ENCODE measurements around the gene DNAJB6. TPM values are rescaled to one million over a fixed set of nuclear protein-coding genes. Genes with fewer than 3 reads are reported as not detected.

Gene DNAJB6
- total and polyA plus RNA-seq, 2 of the 4 experiments (the other 2 are of a cell fraction): 93.4 to 165 TPM

GRCh38 chr7:157441023-157441399 is 104.2 kb downstream of the DNAJB6 start:
- Histone ChIP-seq H3K9me3 (ENCODE audit: control insufficient read depth, insufficient read depth, low read length) (no peaks in the 10 kb centered on the region), H2BK120ac (ENCODE audit: low read depth, low read length) (no peak overlapping the region), H3K4me2 (ENCODE audit: low read depth, low read length) (no peak overlapping the region), H3K9ac (ENCODE audit: low read depth, low read length) (no peak overlapping the region), H3K4me1 (ENCODE audit: control insufficient read depth, insufficient read depth, low read length) (no peaks in the 10 kb centered on the region), H3K79me1 (ENCODE audit: low read depth in 1 of 2, low read length in 2 of 2) (no peaks in the 10 kb centered on the region), H4K5ac (ENCODE audit: low read depth, low read length) (no peak overlapping the region), H2BK5ac (ENCODE audit: low read depth, low read length, poor library complexity, severe bottlenecking) (no peak overlapping the region), H2BK20ac (ENCODE audit: low read depth, low read length) (no peak overlapping the region), H4K20me1 (ENCODE audit: insufficient read depth, low read length) (no peaks in the 10 kb centered on the region), H3K9me1 (ENCODE audit: insufficient read depth, low read length) (no peaks in the 10 kb centered on the region), H2BK15ac (ENCODE audit: low read depth, low read length) (no peak overlapping the region), H4K8ac (ENCODE audit: low read depth in 2 of 2, low read length in 2 of 2) (no peak overlapping the region), H3K36me3 (ENCODE audit: control insufficient read depth, insufficient read depth, low read length) (no peaks in the 10 kb centered on the region), H3K4me3 (ENCODE audit: insufficient read depth, low read depth, low read length) (no peak overlapping the region), H4K91ac (ENCODE audit: insufficient read depth, low read depth, low read length) (no peak overlapping the region), H2AK5ac (ENCODE audit: low read depth, low read length) (no peak overlapping the region), H3K4ac (ENCODE audit: low read depth, low read length) (no peak overlapping the region), H2AK9ac (replicated peaks; ENCODE audit: low read depth, low read length, poor library complexity) (no peak overlapping the region), H2AFZ (replicated peaks; ENCODE audit: low read length, poor library complexity) (no peak overlapping the region), H3K23ac (ENCODE audit: low read depth, low read length) (no peak overlapping the region), H3K27ac (ENCODE audit: insufficient read depth, low read length) (no peak overlapping the region), H3K18ac (ENCODE audit: low read depth, low read length) (no peak overlapping the region), H3K56ac (ENCODE audit: extremely low read depth, insufficient read depth, low read length) (no peak overlapping the region), H3K27me3 (ENCODE audit: control insufficient read depth, insufficient read depth, low read length) (no peaks in the 10 kb centered on the region; the same call in 1 of the 2 replicates), H3K14ac (replicated peaks; ENCODE audit: low read depth, low read length) (no peak overlapping the region)
- ATAC-seq (ENCODE audit: low read depth) (no peak), DNase-seq (no peak)
- dilution Hi-C loops (cut with HindIII; ENCODE audit: low sequenced_read_pairs, unreplicated experiment) (no loop called here), intact Hi-C loops (cut with micrococcal nuclease) (no loop called here), in situ Hi-C loops (cut with MboI; ENCODE audit: low sequenced_read_pairs) (no loop called here)
- CTCF ChIA-PET: no interaction called here
- POLR2A ChIA-PET (ENCODE audit: unreplicated experiment): no interaction called here
- WGBS, 2 experiments (ENCODE audit: extremely low coverage in 2 of 2, insufficient read length in 1 of 2): 92% methylated on average over 7 of the region's 17 CpGs; no CpG with 5 or more reads in 1 of the 2 experiments
- BruUV-seq (replicated peaks): no TSS peak
- TF ChIP-seq RFX5 (IDR thresholded peaks at IDR 0.05; ENCODE audit: low read depth, low read length): no peak
- no peak for TF ChIP-seq MAFK (IDR thresholded peaks at IDR 0.05; ENCODE audit: low read depth, low read length)
- TF ChIP-seq USF2 (IDR thresholded peaks at IDR 0.05; ENCODE audit: low read depth, low read length): no peak
- TF ChIP-seq ELK1 (IDR thresholded peaks at IDR 0.05; ENCODE audit: borderline replicate concordance, low read depth, low read length): no peak
- no peak for TF ChIP-seq CEBPB (IDR thresholded peaks at IDR 0.05; ENCODE audit: low read depth, low read length)
- TF ChIP-seq CTCF (conservative IDR thresholded peaks at IDR 0.05; ENCODE audit: low read depth, low read length): no peak

Measured in IMR-90 (cell line).